DMS114 treated with DMSO at 0.1 percent for 48 hours (cell line): ENCODE results near the gene STYK1.

Experiments
- DNase-seq: peaks from one replicate; lab custom pipeline; 2025; ENCODE audit not compliant: unreplicated experiment; lab: John Stamatoyannopoulos, UW

The STYK1 gene, protein sequence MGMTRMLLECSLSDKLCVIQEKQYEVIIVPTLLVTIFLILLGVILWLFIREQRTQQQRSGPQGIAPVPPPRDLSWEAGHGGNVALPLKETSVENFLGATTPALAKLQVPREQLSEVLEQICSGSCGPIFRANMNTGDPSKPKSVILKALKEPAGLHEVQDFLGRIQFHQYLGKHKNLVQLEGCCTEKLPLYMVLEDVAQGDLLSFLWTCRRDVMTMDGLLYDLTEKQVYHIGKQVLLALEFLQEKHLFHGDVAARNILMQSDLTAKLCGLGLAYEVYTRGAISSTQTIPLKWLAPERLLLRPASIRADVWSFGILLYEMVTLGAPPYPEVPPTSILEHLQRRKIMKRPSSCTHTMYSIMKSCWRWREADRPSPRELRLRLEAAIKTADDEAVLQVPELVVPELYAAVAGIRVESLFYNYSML

DNA sequence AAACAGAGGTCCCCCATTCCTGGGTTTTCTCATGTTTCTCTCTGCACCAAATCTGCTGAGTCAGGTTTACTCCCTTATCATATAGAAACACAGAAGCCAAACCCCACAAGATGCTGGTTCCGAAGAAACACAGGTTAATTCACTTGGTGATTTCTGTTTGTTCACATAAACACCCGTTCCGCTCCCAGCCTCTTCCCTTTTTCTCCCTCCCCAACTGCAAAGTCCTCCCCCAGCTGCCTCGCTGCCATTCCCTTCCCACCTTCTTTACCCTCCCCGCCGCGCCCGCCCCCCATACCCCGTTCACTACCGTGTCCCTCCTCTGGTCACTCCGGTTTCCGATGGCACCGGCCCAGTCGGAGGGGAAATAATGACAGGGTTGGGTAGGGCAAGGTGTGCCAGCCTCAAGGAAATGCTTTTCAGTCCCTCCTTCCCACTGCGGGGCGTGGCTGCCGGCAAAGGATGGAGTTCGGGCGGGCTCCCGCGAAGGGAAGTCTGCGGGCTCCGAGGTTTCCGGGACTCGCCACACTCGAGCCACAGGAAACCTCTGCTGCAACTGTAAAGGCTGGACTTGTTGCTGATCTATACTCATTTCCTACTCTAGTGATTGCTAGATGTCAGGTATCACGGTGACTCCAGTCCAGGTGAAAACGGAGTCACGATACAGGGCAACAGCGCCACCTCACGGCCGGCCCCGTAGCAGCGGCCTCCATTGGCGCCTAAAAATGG is at the start of gene STYK1:
TSS of gene STYK1 (minus strand) at position 394 of the 726 bp plus-strand sequence. CDS start 39,434 bp downstream, outside the sequence.
- peak; percentile 50 for DNase-seq

DNA sequence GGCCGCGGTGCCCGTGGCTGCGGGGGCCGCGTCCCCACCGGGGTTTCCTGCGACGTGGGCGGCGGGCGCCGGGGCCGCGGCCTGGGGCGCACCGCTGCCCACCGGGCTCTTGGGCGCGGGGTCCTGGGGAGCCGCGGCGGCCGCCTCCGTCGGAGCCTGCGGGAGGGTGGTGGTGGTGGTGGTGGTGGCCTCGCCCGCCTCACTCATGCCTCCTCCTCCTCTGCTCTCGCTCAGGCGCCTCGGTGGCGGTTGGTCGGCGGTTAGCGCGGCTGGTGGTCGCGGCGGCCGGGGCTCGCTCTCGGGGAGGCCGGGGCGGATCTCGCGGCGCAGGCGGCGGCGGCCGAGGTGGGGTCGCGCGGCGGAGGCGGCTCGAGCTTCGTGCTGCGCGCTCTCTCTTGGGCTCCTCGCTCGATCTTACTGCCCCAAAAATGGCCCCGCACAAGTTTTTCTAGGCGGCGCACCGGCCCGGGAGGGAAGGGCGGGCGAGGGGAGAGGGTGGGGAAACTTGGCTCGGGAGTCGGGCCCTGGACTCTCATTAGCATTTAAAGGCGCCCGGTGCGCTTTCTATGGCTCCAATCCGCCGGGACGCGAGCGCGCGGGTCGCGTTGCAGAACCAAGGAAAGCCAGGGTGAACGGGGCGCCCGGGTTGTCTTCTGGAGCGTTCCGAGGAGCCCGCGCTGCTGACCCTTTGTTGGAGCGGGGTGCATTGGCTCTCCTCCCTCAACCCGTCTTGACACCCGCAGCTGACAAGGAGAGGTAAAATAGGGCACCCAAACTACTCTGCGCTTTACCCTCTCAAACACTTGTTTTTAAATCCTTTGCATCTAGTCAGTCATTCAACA is 49.3 kb upstream of the STYK1 start, which contains the start of gene YBX3:
TSS of gene YBX3 (minus strand) at position 419 of the 842 bp plus-strand sequence. CDS start at position 207, 212 bp downstream.
- peak; percentile 29 for DNase-seq

DNA sequence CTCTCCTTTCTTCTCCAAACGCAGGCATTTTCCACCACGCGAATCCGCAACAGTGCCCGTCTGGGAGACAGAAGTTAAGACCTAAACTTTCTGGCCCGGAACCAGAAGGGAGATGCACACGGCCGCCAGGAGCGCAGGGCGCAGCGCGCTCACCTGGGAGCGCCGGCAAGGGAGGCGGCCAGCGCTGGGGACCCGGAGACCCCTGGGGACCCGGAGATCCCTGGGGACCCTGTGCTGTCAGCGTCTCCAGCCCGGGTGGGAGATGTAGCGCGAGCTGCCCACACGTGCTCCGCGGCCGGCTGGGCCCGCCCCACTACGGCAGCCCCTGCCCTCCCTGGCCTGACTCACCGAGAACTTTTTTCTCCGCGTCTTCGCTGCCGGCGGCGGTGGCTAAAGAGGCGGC is 48.7 kb upstream of the STYK1 start:
- no peak for DNase-seq

DNA sequence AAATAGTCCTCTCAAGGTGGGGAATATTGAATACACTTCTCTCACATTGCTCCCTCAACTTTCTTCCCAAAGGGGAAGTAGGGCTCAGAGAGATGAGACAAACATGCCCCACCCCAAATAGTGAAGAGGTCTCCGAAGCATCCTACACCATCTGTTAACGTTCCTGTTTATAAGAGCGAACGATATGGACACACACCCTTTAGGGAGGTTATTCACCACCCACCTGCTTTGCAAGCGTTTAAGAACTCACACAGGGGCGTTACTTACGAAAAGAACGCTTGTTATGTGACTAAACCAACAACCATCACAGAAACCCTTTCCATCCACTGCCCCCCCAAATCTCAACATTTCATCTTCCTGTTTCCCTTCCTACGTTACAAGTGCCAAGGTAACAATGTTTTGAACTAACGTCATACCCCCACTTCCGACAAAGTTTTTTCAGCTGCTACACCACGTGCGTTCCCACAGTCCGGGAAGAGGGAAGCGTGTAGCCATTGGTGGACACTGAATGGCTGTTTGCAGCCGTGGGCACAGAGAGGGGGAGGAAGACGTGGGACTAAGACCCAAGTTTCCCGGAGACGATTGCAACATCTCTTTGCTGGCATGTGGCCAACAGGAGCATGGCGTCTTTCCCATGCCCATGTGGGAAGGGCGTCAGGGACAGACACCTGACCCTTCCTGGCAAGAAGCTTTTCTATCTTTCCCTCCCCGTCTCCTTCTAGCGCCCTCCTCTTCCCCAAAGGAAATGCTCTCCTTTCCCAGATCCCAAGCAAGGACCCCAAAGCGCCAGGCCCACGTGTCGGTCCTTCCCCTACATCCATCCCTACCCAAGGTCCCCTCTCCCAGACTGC is 48.0 kb upstream of the STYK1 start:
- DNase-seq = peak; percentile 49

DNA sequence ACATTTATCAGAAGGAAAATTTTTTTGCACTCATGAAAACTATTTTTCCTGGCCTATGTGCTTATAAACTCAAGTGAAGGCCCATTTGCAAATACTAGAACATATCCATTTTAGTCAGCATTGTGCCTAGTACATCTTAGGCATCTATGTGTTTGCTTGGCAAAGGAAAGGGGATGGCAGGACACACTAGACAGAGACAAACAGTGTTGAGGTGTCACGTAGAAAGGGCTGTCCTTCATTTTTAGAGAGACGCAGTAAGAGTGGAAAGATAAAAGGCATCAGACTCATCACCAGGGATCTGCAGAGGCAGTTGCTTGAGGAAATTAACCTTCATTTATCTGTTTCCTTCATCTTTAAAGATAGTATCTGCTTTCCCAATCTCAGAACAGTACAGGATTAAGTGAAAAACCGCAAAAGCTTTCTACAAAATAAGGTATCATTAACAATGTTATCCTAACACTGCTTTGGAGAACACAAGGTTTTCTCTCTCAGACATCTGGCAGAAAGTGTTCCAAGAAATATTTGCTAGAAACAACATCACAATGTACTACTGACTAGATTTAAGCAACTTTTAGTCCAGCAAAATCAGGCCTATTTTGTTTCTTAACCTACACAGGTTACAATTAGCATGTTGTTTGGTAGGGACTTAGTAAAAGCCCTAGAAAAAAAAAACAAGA is 47.3 kb upstream of the STYK1 start:
- DNase-seq = no peak

DNA sequence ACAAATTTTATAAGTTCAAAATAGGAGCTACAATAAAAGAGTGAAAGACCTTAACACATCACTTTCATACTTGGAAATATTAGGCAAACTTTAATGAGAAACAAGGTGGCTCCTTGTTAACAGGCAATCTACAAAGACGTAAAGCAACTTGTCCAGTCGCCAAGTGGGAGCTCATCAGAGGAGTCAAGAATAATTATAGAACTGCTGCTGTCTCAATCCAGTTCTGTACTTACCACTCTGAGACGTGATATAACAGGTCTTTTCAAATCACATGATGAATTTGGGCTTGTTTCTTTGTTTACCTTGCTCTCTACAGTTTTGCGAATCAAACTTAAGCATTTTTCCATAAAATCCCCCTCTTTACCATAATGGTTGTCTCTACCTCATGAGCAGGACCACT is 45.6 kb upstream of the STYK1 start:
- DNase-seq = no peak

DNA sequence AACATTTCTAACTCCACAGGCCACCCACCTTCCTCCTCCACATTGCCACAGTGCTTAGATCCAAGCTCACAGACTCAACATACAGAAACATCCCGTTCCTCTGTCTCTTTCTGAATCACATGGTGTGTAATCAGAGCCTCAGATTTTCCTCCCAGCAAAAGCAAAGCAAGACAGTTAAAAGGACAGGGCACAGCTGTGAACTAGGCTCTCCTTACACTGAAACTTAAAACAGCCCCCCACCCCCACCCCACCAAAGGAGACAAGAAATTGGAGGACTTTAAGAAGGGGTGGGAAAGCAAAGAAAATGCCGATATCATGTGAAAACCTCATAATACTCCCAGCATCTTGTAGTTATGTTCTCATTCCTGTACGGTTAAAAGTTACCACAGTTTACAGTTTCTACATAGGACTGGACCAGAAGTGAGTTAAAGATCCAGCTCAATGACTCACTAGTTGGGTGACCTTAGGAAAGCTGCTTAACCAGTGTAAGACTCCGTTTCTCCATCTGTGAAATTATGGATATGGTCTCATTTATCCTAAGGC is 44.5 kb upstream of the STYK1 start:
- DNase-seq = no peak

DNA sequence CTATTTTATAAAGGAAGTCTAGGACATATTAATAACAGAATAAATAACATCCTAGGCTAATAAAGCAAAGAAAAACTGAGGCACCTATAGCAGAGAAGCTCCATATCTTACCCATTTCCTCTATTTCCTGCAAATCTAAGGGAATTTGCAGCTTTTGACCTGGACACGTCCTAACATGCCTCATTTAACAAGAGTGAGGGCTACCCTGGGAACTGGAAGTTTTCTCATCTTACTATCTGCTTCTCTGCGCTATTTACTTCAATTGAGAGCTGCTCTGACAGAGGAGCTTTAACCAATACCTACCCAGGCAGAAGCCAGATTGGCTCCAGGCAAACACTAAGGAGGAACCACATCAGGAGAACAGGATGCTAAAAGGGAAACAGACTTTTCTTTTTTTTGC is 43.6 kb upstream of the STYK1 start:
- no peak for DNase-seq

DNA sequence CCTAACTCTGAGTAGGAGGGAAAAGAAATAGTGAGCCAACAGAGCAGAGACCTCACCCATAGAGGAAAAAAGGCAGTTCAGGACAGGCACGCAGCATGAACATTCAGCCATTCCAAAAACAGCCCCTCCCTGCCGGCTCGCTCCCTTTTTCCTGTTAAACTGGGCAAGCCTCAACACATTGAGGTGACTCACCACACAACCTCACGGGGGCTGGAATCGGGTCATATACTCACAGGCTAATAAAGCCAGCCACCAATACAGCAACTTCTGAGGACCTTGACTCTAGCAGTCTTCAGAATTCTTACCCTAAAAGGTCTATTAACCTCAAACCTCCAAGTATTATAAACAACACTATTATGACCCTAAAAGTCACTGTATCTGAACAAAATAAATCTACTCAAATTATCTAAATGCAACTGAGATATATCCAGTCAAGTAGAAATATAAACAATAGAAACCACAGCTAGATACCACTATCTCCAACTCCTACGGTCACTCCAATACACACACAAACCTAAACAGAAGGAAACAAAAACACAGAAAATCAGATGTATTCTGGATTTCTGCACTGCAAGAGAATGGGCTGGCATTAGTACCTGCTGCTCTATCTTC is 43.0 kb upstream of the STYK1 start:
- DNase-seq = no peak

DNA sequence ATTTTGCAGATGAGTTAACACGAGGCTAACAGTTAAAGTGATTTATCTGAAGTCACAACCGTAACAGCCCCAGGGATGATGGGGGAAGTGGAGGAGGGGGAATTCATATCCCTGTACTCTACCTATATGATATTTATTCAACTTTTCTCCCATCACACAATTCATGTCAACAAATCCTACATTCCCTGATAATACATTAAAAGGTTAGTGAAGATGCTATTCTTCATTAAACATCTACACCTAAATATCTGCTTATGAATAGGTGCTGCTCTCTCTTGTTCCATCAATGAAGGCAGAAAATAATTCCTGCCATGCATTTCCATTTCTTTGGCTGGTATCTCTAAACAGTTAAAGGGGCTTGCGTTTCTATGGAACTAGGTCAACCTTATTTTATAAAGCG is 42.4 kb upstream of the STYK1 start:
- DNase-seq = no peak

DNA sequence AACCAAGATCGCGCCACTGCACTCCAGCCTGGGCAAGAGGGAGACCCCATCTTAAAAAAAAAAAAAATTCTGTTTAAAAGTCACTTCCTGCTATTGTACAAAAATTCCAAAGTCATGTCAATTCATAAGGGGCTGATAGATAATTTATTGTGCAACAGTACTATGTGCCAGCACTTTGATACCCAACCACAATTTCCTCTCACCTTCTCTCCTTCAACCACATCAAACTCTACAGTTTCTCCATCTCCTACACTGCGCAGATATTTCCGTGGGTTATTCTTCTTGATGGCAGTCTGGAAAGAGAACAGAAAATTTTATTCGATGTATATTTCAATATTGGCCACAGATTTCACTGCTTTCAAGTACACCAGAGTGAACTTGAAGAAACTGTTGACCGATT is 41.6 kb upstream of the STYK1 start:
- DNase-seq = no peak

DNA sequence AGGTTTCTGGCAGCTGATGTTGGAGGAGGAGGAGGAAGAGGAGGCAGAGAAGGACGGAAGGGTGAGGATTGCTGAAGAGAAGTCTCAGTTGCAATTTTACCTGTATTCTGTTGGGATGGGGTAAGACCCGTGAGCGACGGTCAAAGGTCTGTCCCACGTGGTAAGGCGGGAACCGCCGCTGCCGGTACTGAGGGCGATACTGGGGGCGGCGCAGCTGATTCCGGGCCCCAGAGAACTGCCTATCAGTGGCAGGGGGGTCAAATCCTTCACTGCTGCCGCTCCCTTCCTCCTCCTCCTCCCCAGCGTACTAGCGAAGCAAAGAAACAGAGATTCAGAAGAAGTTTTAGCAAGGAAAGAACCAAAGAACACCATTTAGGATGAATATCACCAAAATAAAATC is 36.0 kb upstream of the STYK1 start:
- DNase-seq = no peak

DNA sequence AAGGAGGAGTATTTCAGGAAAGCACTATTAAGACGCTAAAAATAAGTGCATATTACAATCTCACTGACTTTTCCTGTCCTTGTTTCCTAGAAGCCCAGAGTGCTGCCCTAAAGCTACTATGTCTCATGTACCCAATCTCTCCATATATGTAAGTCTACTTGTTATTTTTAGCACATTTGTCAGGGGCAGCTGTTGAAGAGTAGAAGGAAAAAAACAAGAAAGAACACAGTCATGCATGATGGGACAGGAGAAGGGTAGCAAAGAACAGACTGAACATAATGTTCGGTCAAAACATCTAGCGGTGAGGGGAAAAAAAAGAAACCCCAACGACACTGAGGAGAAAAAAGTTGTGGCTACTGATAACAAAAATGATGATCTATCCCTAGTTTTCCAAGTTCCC is 35.0 kb upstream of the STYK1 start:
- DNase-seq = no peak

DNA sequence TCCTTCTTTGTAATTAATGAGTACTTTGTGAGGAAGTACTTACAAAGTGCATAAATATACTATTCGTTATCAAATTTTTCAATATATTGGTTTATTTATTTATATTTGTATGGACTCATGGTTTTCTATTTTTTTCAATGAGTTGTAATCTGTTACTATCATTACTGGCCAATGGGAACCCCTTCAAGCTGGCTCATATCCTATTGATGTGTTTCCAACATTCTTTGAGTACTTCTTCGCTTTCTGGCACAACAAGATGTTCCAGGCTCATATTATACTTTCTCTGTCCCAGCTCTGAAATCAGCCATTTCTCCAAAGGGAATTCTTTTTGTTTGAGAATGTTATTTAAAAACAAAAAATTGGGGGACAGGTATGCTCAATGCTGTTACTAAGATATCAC is 31.8 kb upstream of the STYK1 start:
- DNase-seq = no peak

DNA sequence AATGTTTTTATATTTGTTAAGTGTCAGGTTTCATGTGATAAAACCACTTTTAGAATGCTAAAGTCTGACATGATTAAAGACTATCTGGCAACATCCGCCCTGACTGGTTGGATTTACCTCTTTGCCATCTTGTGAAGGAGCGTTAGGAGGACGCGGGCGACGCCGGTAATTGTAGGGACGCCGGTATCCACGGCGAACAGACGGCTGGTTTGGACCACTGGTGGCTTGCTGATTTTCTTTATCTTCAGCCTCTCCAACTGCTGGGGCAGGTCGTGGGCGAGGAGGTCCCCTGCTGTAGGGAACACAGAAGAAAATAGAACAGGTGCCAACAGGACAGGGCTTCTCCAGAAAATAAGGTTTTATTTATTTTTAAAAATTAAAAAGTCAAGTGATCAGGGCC is 28.0 kb upstream of the STYK1 start:
- no peak for DNase-seq

DNA sequence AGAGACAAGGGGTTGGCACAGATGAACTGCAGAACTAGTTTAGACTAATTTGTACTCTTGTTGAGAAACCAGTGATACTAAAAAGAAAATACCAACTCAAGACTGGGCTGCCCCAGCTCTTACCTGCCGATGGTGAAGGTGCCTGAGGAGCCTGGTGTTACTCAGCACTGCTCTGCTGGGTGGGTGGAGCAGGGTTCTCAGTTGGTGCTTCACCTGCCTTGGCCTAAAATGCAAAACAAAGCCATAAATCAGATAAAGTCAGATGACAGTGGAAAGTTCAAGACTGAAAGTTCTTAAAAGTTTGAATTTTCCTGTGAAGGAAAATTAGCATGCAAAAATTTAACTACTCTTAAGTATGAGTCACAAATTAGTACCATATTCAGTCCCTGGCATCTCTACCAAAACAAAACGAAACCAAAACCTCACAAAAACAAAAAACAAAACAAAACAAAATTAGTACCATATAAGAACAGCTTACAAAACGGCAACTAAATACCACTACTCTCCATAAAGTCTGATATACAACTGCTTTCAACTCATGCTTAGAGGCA is 27.4 kb upstream of the STYK1 start:
- no peak for DNase-seq

DNA sequence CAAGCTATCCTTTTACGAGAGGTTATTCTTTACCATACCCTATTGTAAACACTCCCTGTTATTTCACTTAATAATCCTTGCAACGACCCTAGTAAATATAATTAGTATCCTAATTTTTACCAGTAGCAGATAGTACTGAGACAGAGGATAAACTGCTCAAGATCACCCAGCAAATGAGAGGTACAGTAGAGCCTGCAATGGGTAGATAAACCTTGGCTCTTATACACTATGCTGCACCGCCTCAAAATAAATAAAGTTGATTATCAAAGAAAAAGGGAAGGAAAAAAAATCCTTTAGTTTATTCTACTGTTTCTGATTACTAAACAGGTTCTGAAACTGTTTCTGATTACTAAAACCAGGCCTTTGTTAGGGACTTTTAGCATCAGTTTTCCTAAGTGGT is 26.7 kb upstream of the STYK1 start:
- no peak for DNase-seq

DNA sequence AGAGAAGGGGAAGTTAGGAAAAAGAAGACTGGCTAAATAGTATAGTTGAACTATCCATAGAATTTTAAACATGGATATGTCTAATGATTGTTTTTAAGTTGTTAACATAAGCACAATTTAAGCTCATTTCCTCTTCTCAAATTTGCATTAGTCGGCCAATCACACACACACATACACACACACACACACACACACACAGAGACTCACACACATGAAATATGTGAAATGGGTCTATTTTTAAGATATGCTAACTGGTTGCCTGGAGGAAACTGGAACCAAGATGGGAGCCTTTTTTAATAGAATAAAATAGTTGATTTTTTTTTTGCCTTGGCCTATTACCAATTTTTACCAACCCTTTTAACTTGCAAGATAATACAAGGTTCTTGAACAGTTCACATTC is 24.0 kb upstream of the STYK1 start:
- DNase-seq = no peak

DNA sequence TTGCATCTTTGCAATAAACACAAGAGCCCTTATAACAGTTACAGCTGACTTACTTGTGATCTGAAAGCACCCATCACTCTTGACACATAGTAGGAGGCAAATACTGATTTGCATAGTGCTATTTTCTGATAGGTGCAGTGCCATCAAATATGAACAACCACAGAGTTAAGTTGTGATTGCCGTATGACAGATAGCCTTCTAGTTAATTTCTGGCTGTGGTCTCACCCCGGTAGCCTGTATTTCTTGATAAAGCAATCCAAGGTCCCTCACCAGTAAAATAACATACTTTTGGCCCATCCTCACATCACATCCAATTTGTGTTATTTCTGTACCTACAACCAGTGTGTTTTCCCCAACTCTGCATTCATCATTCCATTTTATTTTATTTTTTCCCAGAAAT is 23.3 kb upstream of the STYK1 start:
- DNase-seq = no peak
